HG03159 (cell line): Measurements from ENCODE around the gene ZFTA.
"Not testable (repeated sequence)": the region's sequence is repeated elsewhere in the genome, so short reads cannot be mapped to it uniquely, and the experiment has no call there.

ENCODE experiments used
- ATAC-seq: cut with Tn5 transposase; IDR thresholded peaks from one replicate; pipeline ENCODE4 v1.9.1; 2021; ENCODE audit warnings: mild to moderate bottlenecking, moderate library complexity; ENCODE audit not compliant: unreplicated experiment

The ZFTA gene

DNA sequence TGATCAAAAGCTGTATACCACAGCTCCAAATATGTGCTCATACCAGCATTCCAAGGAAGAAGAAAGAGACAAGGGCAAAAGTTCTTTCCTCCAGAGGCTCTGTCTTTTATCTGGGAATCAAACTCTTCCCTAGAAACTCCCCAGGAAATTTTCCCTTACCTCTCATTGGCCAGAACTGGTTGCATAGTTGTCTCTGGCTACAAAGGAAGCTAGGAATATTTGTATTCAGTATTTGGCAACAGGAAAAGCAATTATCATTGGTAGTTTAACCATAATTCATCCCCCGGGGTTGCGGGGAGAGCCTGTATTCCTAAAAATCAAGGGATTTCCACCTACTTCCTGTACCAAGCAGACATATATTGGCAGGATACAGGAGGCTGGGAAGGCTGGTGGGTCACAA, 10.5 kb upstream of the ZFTA start:
- no peak for ATAC-seq

DNA sequence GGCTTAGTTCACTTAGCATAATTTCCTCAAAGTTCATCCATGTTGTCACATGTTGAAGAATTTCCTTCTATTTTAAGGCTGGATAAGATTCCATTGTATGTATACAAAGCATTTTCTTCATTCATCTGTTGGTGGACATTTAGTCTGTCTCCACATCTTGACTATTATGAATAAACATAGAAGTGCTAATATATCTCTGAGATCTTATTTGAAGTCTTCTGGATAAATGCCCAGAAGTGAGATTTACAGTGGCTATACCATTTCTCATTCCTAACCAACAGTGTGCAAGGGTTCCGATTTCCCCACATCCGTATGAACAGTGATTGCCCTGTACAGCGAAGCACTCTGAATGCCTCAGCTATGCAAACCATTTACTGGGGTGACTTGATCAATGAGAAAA, 6.6 kb upstream of the ZFTA start:
- no peak for ATAC-seq

DNA sequence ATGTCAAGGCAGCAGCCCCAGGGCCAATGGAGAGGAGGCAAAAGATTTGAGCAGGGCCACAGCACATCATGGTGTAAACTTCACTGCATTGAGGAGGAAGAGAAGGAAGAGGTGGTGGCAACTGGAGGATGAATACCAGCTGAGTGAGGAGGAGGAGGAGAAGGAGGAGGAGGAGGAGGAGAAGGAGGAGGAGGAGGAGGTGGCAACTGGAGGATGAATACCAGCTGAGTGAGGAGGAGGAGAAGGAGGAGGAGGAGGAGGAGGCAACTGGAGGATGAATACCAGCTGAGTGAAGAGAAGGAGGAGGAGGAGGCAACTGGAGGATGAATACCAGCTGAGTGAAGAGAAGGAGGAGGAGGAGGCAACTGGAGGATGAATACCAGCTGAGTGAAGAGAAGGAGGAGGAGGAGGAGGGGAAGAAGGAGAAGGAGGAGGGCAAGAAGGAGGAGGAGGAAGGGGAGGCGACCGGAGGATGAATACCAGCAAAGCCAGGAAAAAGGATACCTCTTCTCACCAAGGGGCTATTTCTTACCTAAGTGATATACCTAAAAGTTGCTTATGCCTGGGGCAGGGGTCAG, 3.3 kb upstream of the ZFTA start:
- not testable (repeated sequence) for ATAC-seq

DNA sequence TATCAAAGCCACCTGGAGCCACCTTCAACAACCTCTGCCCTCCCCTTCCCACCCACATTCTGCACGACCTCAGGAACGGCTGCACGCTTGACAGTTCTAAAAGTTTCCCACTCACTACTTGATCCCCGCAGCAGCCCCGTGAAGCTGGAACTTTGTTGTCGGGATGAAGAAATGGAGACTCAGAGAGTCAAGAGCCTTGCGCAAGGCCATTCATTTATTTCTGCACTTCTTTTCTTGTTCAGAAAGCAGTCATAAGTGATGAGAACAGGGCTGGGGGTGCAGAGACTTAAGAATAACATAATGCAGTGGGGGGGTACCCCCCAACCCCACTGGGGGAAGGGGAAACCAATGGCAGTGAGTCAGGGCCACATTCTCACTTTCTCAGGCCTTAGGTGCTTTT, 2.2 kb upstream of the ZFTA start:
- no peak for ATAC-seq

DNA sequence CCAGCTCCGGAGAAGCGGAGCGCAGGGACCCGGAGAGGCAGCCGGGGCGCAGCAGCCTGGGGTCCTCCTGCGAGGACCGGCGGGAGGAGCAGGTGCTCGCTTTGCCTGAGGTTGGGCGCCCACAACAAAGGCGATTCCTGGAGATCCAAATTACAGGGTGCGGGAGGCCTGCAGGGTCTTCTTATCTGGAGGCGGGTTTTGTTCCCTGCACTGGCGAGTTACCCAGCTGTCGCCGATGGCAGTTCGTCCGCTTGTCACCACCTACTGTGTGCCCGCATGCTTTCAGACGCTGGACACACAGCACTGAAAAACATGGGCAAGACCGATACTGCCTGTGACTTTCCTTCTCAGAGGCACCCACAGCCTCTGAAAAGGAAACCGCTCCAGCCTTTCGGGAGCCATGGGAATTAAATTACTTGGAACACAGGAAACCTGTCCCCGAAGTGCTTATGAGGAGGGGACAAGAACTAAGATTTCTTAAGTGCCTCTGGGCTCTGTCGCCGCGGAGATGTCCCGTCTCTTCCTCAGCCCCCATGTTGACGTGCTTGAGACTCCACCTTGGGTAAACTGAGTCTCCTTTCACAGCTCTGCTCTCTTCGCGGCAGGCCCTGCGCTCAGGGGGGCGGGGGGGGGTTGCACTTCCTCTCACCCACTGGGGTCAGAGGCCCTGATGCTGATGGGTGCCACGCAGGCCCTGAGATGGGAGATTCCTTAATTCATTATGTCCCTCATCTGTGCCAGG, 1.3 kb upstream of the ZFTA start:
- ATAC-seq = no peak

DNA sequence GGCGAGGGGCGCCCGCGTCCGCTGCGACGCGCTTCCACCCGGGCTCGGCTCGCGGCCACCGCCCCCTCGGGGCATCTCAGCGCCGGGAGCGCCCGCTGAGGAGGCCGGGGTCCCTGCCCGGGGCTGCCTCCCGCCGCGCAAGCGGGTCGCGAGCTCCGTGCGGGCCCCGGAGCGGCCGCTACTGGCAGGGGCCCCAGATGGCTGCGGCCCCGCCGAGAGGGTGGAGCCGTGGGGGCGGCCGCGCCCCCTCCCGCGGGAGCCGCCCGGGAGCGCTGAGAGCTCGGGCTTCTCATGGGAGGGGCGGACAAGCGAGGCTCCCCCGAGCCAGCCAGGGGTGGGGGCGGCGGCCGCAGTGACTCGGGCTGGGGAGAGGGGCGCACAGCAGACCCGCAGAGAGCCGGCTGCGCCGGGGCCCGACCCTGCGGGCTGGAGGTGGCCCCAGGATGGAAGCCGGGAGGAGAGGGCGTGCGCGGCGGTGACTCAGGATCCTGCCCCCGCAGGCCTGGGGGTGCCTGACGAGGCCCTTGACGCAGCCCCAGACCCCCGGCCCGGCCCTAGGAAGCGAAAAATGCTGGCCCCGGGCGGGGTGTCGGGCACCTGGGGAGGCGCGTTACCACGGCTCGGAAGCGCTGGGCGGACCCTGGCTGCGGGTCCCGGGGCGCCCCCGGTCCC, 603 bp upstream of the ZFTA start:
- no peak for ATAC-seq

DNA sequence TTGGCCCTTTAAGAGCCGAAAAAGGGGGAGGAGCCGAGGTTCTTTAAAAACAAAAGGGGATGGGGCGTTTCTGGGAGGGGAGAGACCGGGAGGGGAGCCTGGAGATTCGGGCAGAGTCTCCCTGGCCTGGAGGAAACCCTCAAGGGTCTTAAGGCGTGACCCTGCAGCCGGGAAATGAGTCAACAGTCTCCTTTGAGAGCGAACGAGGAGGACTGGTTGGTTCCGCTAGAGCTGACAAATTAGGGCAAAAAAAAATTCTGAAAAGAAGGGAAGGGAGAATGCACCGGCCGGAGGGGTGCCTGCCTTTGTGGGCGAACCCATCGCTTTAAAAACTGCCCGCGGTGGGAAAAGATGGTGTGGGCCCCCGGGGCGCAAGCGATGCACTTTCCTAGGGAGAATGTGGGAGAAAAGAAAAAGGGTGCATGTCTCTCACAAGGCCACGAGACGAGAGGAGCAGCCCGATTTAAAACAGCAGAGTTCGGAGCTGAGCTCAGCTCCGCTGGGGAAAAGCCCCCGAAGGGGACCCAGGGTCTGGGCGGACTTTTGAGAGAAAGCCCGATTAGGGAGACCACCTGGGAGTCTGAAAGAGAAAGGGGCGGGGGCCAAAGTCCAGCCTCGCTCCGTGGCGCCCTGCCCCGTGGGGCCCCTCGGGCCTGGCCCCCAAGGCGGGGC, 874 bp downstream of the ZFTA start:
- no peak for ATAC-seq

DNA sequence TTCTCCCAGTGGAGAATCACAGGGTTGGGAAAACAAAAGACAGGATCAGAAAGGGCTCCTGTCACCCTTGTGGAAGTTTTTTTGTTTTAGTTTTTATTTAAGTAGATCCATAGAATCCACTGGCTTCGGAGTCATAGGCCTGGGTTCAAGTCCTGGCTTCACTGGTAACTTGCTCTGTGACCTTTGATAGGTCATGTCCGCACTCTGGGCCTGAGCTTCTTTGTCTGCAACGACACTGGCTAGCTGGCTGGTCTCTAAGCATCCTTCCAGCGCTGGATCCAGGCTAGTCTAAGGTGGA, 1.4 kb downstream of the ZFTA start:
- ATAC-seq = no peak

DNA sequence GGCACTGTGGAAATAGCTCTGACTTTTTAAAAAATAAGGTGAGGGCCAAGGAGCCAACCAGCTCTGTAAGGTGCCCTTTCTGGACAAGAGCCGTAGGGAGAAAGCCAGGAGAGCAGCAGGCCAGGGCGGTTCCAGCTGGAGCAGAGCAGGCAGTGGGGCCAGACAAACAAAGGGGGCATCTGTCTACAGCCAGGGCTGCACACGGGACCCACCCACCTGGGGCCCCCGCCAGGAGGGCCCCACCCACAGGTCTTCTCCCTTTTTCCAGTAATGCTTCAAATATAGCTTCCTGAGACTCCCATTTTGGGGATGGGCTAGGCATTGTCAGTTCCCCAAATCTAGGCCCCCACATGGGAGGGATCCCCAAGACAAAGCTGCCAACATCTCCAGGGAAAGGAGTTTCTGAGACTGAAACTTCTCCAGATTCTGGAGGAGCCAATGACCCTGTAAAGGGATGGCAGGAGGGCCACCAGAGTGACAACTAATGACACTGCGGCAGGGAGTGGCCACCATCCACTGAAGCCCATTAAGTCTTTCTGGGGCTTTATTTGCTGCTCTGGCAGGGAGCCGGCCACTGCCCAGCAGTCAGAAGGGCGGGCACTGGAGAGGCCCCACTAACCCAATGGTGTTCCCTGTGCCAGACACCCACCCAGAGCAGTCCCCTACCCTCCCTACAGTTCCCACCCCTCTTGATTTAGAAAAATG, 1.9 kb downstream of the ZFTA start:
- no peak for ATAC-seq

DNA sequence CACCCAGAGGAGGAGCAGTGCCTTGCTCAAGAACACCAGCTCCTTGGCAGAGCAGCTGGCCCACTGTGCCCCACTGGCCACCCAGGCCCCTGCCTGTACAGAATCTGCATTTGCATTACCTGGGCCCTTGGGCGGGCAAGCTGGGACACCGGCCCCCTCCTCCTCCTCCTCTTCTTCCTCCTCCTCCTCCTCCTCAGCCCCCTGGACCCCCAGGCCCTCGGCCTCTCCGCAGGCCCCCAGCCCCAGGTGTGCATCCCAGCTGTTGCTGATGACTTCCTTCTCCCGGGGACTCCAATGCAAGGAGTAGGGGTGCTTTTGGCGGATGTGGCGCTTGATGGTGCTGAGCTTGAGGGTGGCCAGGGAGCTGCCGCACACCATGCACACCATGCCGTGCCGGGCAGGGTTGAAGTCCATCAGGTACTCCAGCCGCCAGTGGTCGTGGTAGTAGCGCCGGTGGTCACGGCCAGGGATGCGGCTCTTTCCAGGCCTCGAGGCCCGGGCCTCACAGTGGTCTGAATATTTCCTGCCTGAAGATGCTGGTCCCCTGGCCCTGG, 2.8 kb downstream of the ZFTA start:
- no peak for ATAC-seq

DNA sequence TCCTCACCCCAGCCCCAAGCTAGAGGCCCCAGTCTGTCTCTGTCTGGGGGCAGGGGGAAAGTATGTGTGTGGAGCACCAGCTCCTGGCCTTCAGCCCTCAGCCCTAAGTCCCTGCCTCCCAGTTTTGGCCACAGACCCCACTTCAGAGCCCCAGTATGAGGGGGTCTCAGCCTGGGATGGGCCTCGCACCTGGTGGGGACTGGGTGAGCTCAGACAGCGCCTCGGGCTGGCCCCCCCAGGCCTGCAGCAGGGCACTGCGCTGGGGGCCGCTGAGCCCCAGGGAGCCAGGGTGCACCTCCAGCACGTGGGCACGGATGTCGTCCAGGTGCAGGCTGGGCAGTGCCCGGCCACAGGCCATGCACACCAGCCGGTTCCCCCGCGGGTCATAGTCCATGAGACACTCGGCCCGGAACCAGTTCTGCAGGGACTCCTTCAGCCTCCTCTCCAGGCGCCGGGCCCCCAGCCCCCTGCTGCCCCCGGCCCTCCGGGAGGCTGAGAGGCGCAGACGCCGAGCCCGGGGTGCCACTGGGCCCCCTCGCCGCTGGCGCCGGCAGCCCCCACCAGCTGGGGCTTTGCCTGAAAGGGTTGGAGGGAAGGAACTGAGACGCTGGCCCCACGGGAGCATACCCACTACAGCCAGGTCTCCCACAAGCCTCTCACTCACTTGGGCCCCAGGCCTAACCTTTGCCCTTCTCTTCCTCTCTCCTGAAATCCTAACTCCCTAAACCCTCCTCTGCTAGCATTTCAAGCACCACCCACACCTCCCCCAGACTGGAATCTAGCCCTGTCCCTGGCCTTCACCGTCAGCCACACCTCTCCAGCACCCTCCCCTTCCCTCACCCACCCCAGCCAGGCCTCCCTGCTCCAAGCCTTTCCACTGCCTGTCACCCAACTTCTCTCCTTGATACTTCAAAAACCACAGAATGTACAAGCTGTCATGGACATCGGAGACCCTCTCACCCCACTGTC, 3.6 kb downstream of the ZFTA start:
- no peak for ATAC-seq

DNA sequence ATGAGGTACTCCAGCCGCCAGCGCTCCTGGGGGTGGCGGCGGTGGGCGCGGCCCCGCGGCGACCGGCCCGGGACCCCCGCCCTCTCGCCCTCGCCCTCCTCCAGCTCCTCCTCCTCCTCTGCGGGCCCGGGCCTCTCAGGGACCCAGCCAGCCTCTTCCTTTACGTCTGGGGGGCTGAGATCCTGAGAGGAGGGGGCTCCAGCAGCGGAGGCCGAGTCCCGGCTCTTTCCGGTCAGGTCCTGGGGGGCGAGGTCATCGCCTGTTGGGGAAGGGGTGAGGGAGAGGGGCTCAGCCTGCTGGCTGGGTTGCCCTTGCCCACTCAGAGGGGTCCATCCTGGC, 4.3 kb downstream of the ZFTA start:
- no peak for ATAC-seq

DNA sequence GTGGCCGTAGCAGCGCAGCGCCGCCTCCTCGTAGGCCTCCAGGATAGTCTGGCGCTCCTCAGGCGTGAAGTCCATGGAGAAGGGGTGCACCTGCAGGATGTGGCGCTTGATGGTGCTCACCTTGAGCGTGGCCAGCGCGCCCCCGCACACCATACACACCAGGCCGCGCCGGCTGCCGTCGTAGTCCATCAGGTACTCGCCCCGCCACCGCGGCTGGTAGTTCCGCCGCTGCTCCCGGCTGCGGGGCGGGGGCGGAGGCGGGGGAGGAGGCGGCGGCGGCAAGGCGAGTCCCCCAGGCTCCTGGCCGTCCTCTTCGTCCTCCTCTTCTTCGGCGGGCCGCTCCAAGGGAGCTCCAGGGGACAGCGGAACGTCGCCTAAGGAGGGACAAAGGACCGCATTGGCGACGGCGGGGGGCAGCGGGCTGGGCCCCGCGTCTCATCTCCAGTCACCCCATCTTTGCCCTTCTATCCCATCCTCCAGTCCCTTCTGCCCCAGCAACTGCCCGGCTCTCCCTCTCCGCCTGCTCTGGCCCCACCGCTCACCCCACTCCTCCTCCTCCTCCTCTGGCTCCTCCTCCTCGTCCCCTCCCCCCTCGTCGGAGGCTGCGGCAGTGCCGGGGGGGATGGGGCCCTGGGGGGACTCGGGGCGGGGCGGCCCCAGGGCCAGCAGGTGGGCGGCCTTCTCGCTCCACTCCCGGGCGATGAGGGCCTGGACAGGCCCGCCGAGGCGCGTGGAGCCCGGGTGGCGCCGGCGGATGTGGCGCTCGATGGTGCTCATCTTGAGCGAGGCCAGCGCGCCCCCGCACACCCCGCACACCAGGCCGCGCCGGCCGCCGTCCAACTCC, 4.9 kb downstream of the ZFTA start:
- no peak for ATAC-seq

DNA sequence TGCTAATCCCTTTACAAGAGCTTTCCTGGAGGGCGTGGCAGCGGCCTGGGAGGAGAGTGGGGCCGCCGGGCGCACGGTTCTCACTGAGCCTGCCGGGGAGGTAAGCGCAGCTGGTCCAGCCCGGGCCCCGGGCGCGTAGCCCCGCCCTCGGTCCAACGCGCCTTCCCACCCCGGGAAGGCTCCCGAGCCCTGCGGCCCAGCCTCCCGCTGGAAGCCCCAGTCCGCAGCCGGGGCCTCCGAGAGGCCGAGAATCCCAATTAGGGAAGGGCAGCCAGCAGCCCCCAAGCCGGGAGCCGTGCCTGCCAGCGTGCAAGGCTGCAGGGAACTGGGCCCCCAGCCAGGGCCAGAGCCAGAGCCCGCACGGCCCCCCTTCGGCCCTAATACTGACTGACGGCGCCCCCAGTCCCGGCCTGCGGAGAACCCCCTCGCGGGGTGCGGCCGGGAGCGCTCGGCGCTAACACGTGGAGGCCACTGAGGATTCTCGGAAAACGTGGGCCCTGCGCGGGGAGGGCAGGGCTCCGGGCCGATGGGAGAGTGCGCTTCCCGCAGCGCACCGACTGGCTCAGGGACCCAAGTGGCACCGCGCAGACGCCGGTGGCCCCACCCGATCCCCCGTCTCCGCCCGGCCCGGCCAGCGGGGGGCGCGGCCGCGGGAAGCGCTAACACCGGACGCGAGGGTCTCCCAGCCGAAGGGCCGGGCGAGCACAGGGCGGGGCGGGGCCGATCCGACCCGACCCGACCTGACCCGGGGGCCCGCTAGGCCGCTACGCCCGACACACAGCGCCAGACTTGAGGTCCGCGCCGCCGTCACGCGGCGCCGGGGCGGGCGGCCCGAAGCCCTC, 5.7 kb downstream of the ZFTA start:
- no peak for ATAC-seq

DNA sequence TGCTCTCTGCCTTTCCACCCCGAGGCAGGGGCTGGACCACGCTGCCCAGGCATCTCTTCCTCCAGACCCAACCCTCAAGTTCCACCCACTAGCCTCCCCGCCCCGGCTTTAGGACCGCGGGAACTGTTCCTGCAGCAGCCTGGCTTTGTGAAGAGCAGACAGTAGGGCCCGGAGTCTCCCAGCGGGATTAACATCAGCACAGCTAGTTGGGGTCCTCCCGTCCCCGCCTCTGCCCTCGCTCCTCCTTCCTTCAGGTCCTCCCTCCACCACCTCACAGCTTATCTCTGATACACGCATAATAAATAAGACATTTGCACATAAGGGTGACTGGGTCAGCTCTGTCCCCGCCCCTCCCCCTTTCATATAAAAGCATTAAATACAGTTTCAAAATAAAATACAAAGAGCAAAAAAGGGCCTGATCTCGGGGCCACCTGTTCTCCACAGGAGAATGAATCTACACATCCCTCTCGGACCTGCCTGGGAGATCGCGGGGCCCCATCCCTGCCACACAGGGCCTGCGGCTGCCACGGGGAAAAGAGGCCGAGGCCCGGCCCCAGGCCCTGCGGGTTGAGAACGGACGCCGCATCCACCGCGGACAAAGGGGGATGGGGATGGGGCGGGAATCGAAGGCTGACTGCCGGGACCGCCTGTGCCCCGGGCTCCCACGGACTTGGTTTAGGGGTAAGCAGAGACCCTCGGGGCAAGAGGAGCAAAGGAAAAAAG, 6.5 kb downstream of the ZFTA start:
- ATAC-seq = no peak

DNA sequence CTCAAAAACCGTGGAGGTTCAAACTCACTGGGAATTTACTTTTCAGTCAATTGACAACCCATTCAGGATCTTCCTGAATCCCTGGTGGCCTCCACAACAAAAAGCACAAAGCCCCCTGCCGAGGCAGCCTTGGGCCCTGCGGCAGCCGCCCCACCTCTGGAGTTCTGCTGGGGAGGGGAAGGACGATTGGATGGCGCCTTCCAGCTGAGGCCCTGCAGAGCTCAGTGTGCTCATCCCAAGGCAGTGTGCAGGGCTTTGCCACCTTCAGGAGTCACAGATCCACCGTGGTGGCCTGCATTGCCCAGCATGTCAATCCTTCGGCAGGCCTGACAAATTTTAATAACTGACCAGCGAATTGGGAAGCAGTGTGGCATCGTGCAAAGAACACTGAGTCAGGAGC, 7.4 kb downstream of the ZFTA start:
- ATAC-seq = no peak

DNA sequence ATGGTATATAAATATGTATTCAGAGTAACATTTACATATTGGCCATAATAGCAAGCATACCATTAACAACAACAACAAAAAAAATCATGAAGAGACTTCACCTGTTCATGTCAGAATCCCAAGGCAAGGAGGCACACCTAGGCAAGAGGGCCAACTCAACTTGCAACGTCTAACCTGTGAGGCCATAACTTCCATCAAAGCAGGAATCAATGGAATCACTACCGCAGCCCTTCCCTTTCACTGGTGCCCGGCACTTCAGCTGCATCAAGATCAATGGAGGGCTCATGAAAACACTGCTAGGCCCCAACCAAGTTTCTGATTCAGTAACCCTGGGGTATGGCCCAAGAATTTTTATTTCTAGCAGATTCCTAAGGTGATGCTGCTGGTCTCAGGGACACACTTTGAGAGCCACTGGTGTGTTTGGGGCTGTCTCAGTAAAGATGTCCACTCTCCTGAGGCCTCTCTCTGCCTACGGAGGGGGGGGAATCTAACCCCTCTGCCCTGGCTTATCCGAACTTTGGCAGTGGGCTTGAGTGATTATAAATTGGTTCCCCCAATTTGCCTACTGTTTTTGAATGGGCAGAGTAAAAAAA, 8.0 kb downstream of the ZFTA start:
- no peak for ATAC-seq
